Hepatocyte (in vitro differentiated cells): ENCODE results near the gene FECH.

Experiments
- CTCF ChIP-seq: fragments of 200-600 bp; sonication (generic); IDR thresholded peaks from 2 replicates; pipeline ENCODE4 v1.5.1; 2016; ENCODE audit warnings: antibody characterized with exemption, mild to moderate bottlenecking; ENCODE audit not compliant: poor library complexity
- EZH2 ChIP-seq: fragments of 200-600 bp; sonication (generic); IDR thresholded peaks from 2 replicates; pipeline ENCODE4 v1.6.1; 2016; ENCODE audit warnings: antibody characterized with exemption, mild to moderate bottlenecking, borderline replicate concordance
- EZH2phosphoT487 ChIP-seq: fragments of 200-600 bp; sonication (generic); IDR thresholded peaks from one replicate; pipeline ENCODE4 v1.6.1; 2018; ENCODE audit warnings: antibody characterized with exemption, mild to moderate bottlenecking, low read depth, moderate library complexity; ENCODE audit not compliant: unreplicated experiment, severe bottlenecking

- TF ChIP-seq EZH2phosphoT487, result no peak
- no peak for TF ChIP-seq CTCF
- no peak for TF ChIP-seq EZH2
Measured at GRCh38 chr18:57544936-57545660, 41.4 kb downstream of the FECH start.
